ENCODE measurements around the gene SND1.

The SND1 gene

DNA sequence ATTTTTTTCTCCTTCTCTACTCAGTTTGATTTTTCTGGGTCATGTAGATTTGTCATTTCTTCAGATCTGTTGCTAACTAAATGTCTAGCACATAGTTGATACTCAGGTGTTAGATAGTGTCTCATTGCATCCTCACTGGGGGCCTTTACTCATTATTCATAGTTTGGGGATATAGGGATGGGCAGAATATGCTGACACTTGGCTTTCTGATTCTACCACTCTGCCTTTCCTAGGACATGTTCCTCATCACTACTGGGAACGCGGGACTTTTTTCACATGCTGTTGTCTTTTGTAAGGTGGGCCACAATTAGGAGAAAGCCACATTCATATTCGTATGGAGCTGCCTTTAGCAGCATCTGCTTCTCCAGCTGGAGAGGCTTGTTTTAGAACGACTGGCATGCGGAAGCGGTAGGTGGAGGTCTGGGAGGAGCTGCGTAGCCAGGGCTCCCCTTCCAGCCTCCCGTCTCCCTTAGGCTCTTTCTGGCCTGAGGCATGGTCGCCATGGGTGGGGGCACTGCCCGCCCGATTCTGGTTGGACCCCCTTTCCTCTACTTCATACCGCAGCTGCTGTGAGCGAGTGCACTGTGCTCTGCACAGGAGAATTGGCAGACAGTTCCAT lies 78.8 kb downstream of the SND1 start:
- no peak for DNase-seq (ENCODE audit: low spot score)

DNA sequence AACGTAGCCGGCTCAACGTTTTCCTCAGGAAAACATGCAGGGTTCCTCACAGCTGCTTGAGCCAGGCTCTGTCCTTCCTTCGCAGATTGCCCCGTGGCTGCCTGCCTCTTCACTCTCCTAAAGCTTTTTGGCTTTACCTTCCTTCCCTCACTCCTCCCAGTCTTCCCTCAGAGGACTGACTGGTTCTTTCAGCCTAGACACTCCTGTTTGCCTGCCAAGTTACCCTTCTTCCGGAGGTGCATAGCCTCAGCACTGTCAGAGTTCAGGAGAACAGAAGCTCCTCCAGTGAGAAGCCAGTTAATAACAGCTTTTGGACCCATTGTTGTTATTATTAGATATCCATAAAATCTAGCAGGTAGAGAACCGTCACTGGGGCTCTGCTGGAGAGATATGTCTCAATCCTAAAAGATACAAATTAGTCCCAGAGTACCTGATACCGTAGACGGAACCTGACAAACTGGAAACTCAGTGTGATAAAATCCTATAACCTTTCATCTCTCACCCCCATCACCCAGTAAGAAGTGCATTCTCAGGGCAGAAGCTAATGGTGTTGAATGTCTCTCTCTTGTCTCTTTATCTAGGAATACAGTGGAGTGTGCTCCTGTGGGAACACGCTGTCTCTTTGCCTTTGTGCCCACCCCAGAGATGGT lies 79.6 kb downstream of the SND1 start:
- DNase-seq (ENCODE audit: low spot score), result no peak

DNA sequence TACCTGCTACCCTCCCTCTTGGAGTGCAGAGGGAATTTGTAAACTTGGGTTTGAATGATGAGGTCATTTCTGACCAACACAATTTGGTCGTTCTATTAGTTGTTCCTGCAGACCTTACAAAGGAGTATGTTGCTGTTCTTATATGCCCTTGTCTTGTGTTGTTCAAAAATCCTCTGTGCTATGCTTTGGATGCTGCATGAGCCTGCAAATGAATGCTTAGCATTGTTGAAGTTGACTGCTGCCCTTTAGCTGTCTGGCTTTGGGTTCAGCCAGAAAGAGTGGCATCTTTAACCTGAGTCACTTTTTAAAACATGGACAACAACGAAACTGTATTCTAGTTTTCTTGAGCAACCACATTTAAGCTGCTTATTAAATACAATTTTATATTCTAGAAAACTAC lies 80.3 kb downstream of the SND1 start:
- no peak for DNase-seq (ENCODE audit: low spot score)

DNA sequence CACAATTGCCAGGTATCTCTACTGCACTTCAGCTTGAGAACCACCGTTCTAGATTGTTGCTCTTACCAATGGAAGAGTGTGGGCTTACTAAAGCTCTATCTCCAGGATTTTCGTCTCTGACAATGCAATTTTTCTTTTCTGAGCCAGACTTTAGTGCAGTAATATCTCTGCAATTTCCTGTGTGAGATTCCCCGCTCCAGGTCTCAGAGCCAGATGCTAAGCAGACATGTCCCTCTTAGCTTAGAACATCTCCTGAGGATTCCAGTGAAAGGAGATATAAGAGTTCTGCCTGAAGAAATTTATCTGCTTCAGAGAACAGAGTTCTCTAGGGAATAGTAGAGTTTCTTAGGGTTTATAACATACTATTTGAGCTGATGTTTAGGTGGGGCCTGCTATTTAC lies 82.0 kb downstream of the SND1 start:
- DNase-seq (ENCODE audit: low spot score), result no peak

DNA sequence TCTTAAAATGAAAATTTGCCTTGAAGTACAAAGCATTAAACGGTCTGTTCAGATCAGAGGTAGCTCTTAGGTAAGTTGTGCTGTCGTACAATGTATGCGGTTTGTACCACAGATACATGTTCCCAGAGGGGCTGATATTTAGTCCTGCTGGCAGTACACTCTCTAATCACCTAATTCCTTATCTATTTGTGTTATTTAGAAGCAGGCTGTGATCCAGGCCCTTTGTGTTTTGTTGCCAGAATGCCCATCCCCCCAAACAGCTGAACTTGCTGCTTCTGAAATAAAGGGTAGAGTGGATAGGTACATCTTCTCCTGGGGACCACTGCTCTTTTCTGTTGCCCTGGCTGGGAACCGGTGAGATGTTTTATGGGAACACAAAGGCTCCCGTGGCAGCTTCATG lies 84.5 kb downstream of the SND1 start:
- DNase-seq (ENCODE audit: low spot score), result no peak

DNA sequence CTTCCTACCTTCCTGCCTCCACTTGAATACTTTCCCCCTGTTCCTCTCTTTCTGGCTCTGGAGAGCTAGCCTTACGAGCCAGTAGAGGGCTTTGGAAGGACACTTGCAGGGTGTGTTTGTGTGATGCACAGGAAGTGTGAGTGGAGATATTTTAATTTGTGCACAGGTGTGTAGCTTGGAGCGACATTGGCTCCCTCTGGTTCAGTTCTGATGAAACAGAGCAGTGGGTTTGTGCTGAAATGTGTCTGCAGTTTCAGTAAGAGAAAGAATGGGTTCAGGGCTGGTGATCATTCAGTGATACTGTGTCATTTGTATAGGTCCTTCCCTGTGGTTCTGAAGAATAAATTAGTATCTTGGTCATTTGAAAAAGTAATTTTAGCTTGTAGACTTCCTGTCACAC lies 86.9 kb downstream of the SND1 start:
- no peak for DNase-seq (ENCODE audit: low spot score)

DNA sequence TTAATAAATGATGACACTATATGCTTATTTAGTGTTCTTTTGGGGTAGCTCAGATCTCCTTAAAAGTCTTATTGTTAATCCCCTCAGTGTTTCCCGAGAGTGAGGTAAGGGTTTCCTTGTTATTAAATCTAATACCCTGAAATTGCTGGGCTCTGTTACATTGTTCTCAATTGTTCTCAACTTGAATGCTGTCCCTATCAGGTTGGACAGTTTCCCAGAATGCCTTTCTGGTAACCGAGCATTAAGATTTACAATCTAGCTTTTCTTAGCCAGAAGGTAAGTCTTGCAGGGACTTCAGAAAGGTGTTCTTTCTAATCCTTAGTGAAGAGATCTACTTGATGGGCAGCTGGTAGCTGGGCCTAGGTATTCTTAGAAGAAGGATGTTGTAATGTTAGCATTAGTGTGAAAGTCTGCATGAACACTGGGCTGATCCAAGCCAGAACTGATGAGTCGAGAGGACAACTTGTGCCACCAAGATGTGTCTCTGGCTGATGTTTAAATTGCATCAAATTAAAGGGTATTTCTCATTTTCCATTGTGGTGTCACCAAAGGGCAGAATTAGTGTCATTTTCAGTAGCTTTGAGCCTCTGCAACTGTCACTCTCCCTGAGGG lies 89.9 kb downstream of the SND1 start:
- no peak for DNase-seq (ENCODE audit: low spot score)

DNA sequence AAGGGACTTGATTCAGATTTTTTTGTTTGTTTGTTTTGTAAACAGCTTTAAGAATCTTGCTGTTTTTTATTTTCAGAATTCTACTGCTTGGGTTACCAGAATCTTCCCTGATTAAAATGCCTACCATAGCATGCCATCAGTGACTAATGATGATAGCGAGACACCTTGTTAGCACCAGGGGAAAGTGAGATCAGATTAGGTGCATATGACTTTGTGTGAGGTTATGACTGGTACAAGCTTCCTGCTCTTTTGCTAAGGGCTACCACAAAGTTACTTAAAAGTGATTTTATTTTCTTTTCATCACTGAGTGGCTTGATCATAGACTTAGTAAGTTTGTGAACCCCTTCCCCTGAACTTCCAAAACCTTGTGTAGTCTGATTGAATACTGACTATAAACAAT lies 93.5 kb downstream of the SND1 start:
- no peak for DNase-seq (ENCODE audit: low spot score)

DNA sequence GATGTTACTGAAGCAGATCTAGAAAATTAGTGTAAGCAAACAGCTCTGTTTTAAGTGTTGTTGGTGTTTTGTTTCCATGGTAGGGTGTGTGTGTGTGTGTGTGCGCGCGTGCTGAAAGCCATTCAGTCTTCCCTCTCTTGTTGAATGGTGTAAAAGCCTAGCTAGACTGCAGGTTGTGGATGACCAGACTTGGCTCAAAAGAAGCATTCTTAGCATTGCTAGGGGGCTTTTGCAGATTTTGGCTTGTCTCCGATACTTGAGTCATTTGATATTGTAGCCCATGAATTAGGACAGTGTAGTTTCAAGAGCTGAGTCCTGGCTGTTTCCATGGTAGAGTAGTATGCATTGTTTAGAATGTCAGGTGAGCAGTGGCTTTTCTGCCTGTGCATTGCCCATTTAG lies 99.1 kb downstream of the SND1 start:
- DNase-seq (ENCODE audit: low spot score), result peak; percentile 65

DNA sequence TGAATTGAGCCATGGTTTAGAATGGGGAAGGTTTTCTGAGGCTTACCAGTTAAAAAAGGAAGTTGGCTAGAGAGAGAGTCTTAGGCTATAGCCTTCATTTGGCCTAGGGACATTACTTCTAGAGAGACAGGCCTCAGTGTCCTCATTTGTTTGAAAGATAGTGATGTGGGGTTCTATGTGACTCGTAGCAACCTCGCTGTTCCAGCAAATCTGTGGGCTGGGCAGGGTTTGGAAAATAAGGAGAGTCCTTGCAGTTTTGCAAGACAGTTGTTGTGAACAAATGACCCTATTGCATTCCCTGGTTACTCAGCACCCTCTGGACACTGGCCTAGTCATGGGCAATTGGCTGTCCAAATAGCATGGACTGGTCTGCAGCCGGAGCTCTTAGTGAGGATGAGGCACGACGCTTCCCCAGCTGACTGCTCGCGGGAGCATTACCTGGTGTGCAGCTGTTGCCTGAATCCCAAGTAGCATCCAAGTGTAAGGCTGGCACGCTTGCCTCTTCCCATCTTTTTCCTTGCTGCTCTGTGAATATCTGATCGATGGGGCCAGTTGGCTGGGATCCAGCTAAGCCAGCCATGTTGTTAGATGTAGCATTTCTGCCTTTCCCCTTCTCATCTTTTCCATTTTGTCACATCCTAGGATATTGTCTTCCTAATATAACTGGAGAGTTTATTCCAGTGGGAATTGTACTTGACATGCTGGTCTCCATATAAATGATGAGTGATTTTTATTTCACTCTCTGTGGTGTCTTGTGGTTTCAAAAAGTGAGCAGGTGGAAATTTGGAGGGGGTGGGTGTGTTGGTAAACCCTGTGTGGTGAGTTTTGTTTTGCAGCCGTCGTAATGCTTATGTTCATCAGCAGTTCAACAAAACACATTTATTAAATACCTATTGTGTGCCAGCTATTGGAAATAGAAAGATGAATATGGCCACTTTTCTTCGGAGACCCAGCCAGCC lies 99.8 kb downstream of the SND1 start:
- peak; percentile 69 for DNase-seq (ENCODE audit: low spot score)

DNA sequence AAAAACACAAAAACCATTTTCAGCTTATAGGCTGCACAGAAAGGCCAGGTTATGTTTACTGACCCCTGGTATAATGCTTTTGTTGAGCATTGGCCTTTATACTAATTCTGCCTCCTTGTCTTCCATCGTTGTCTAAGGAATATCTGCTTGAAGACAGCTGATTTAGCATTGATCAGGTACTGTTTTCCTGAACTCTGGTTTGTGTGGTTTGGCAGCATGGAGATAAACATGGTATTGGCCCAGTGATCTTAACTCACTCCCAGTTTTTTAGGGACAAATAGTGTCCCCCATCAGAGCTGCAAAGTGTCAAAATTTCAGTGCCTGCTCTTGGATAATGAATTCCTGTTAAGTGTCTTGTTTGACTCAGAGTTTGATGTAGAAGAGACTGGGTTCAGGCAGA lies 100.8 kb downstream of the SND1 start:
- no peak for DNase-seq (ENCODE audit: low spot score)

DNA sequence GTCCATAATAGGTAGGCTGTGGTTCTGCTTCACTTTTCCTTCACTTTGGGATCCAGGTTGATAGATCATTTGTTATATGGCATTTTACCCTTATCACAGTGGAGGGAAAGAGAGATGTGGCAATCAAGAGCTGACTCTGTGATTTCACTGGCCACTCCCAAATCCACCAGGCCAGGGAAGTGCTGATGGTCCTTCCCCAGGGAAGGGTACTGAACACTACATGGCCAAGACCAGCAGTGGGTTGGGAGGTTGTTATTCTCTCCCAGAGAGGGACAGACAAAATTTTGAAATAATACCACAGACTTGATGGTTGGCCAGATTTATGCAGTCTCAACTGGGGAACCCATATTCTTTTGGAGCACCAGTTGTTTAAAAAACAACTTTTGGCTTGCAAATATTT lies 102.5 kb downstream of the SND1 start:
- DNase-seq (ENCODE audit: low spot score), result no peak

DNA sequence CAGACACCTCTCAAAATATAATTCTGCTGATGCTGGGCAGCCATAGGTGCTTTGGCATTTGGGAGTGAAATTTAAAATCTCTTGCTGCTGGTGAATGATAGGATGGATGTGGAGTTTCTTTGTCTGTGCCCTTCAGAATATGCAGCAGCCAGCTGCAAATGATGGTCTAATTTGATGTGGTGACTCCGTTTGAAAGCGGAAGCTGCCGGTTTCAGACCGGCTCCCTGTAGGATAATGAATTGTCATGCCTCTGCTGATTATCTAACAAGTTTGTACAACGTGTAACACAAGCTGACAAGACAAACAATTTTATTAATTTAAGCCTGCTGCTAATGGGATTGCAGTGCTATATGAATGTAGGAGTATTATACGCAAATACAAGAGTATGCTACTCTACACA lies 103.5 kb downstream of the SND1 start:
- DNase-seq (ENCODE audit: low spot score), result no peak

DNA sequence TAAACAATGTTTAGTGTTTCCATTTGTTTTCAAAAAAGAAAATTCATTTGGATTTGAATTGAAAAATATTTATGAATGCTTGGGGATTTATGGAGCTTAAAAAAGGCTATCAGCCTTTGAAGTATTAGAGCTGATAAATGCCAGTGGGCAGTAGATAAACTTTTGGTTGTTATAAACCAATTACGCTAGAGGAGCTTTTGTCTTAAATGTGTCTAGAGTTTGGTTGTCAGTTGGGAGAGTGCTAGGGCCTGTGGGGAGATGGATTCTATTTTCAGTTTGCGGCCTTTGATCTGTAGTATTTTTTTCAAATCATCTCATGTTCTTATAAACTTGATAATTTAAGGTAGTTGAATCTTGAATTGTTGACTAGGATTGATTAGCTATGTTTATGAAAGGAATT lies 104.0 kb downstream of the SND1 start:
- DNase-seq (ENCODE audit: low spot score), result no peak

DNA sequence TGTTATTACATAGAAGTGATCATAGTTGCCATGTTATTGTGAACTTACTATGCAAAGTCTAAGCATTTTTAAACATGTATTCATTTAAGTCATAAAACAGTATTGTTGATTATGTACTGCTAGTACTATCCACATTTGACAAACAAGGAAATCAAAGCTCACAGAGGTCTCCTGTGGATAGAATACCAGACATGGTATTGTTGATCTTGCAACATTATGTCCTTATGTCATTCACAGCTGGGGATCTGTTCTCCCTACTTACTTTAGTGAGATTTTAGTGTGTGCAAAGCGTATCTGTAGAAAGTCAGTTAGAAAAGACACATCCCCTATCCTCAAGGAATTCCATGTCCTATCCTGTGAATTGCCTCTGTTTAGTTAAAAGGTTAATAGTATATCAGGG lies 106.1 kb downstream of the SND1 start:
- no peak for DNase-seq (ENCODE audit: low spot score)

DNA sequence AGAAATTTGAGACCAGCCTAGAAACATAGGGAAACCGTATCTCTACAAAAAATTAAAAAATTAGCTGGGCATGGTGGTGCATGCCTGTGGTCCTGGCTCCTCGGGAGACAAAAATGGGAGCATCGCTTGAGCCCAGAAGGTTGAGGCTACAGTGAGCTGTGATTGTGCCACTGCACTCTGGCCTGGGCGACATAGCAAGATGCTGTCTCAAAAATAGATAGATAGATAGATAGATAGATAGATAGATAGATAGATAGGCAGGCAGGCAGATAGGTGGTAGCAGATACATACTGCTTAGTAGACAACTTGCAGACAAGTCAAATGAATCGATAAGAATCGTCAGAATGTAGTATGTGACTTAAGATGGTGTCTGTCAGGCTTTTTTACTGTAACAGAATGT lies 106.9 kb downstream of the SND1 start:
- no peak for DNase-seq (ENCODE audit: low spot score)

DNA sequence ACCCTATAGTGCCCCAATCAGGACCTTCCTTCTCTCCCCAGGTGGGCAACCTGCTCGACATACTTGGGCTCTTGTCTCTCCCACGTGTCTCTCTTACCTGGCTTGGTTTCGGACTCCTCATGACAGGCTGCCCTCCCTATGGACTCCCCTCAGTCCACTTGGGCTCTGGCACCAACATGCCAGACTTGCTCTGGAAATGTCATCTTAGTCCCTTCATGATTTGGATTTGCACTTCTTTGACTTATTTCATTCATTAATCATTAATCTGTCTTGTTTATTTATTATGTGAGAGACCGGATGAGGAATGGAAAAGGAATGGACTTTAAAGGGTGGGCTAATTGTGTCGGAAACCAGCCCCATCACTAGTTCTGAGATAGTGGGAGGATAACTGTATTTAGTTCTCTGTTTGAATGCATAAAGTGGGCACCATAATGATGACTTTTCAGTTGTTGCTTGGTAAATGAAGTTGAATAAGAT lies 108.0 kb downstream of the SND1 start:
- DNase-seq (ENCODE audit: low spot score), result no peak

DNA sequence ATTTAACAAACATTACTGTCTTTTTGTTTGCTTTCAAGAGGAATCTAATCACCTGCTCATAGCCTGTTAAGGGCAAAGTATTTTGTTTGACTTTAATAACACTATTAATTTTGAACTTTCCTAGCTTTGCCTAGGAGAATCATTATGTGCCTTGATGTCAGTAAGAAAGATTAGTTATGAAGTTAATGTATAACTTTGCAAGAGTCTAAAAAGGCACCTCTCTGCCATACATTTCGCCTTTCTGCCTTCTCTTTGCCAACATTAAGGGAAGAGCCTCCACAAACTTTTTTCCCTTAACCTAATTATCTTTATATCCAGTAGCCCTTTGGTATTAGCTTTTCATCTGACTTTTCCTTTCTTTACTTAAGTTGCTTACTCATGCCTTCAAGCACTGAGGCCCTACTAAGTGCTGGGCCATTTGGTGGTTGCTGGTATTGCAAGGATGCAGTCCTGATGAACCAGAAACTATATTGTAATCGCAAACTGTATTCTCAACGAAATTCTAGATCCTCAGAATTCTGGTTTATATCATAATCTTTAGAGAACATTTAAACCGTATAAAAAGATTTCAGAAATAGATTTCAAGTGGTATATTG lies 108.5 kb downstream of the SND1 start:
- no peak for DNase-seq (ENCODE audit: low spot score)

DNA sequence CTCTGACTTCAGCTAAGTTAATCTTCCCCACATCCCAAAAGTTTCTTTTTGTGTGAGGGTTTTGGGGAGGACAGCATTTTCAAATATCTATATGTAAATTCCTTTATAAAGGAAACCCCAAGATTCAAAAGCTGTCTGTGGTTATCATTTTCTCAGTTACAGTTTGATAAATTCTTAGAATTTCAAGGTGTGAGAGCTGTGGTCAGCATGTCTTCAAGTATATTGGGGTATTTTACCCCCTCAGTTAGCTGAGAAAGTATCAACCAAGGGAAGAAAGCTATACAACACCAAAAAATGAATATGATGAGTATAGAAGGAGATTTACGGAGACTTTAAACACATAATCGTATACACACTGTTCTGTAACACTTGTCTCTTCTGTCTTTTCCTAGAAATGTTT lies 109.2 kb downstream of the SND1 start:
- DNase-seq (ENCODE audit: low spot score), result no peak

DNA sequence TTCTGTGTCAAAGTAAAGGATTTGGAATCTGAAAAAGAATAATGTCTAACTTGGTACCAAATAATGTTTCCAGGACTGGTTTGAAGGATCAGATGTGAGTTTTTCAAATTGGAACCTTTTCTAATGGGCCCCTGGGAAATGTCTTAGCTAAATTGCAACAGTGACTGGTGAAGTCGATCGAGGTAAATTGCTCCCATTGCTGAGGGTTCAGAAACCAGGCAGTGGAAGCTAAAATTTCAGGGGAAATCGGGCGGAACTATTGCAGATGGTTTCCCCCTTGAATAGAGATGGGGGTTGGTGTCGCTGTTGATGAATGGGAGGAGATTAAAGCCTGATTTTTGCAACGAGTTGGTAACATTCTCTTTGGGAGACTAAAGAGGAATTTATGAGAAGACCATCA lies 112.7 kb downstream of the SND1 start:
- no peak for DNase-seq (ENCODE audit: low spot score)

DNA sequence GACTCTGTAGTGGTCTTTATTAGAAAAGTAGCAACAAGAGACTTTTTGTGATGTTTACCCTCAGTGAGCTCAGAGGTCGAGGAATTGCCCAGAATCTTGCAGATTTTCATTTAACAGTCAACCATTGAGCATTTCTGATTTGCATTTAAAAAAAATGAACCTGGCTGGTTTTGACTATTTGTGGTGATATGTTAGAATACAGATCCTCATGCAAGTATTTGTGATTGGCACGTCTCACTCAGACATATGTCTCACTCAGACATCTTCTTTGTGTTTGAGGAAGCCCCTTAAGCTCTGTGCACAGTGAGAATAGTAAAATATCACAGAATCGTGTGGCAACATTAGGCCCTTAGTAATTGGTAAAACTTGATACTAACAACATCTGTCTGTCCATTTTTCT lies 113.2 kb downstream of the SND1 start:
- no peak for DNase-seq (ENCODE audit: low spot score)

DNA sequence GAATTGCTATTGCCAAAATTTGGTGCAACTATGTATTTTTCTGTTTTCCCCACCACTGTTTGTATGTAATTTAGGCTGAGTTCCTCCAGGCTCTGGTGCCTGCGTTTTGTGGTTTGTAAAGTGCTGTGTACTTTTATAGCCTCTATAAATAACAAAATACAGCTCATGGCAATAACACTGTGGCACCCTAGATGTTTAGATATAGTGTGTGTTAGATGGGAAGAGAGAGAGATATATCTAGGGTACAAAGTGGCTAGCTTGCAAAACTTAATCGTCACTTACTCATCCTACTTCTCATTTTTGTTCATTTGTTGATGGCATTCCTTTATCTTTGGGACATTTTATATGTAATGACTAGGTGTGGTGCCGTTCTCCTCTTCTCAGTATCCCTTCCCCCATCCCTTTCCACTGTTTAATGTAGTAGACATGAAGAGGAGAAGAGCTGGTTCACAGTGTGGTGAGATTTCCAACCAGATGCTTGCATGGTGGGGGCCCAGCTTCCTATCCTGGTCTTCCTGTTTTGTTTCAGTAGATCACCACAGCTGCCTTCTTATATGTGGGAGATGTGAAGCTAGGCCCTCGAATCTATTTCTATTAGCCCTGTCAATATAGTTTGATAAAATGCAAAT lies 115.0 kb downstream of the SND1 start:
- no peak for DNase-seq (ENCODE audit: low spot score)
